ENCODE data around the gene MRTFA.
"Not testable (repeated sequence)": the region's sequence is repeated elsewhere in the genome, so short reads cannot be mapped to it uniquely, and the experiment has no call there.

MRTFA gene

DNA sequence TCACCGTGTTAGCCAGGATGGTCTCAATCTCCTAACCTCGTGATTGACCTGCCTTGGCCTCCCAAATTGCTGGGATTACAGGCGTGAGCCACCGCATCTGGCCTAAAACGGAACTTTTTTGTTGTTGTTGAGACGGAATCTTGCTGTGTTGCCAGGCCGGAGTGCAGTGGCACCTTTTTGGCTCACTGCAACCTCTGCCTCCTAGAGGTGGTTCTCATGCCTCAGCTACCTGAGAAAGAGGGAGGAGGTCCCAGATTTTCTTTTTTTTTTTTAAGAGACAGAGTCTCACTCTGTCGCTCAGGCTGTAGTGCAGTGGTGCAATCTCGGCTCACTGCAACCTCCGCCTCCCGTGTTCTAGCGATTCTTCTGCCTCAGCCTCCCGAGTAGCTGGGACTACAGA lies 34.9 kb upstream of the MRTFA start:
- no peak overlapping the region for H3K4me3 Mint-ChIP-seq
- no peak overlapping the region for H3K27ac Mint-ChIP-seq
- no peaks in the 10 kb centered on the region for H3K27me3 Mint-ChIP-seq (ENCODE audit: low read depth)
- peaks cover 10% of the 10 kb centered on the region for H3K36me3 Mint-ChIP-seq (ENCODE audit: low read depth)
- peaks cover 3% of the 10 kb centered on the region for H3K9me3 Mint-ChIP-seq
- H3K4me1 Mint-ChIP-seq (ENCODE audit: low read depth), result peaks cover 26% of the 10 kb centered on the region

DNA sequence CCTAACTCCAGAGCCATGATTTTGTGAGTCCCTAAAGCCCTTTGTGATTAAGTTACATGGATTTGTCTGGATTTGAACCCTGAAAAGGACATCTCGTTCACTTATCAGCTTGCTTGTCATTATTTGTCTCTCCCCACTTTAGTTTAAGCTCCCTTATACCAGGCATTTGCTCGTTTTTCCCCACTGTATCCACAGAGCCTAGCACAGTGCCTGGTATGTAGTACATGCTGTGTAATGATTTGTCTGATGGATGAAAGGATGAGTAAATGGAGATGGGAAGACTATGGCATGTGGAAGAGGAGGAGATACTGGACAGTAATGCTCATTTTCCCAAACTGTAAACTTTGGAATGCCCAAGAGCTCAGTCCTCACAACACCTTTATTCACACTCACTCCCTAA lies 33.5 kb upstream of the MRTFA start:
- H3K4me1 Mint-ChIP-seq (ENCODE audit: low read depth), result peaks cover 23% of the 10 kb centered on the region
- H3K27ac Mint-ChIP-seq, result peak overlapping the region; percentile 87
- peaks cover 3% of the 10 kb centered on the region for H3K9me3 Mint-ChIP-seq

DNA sequence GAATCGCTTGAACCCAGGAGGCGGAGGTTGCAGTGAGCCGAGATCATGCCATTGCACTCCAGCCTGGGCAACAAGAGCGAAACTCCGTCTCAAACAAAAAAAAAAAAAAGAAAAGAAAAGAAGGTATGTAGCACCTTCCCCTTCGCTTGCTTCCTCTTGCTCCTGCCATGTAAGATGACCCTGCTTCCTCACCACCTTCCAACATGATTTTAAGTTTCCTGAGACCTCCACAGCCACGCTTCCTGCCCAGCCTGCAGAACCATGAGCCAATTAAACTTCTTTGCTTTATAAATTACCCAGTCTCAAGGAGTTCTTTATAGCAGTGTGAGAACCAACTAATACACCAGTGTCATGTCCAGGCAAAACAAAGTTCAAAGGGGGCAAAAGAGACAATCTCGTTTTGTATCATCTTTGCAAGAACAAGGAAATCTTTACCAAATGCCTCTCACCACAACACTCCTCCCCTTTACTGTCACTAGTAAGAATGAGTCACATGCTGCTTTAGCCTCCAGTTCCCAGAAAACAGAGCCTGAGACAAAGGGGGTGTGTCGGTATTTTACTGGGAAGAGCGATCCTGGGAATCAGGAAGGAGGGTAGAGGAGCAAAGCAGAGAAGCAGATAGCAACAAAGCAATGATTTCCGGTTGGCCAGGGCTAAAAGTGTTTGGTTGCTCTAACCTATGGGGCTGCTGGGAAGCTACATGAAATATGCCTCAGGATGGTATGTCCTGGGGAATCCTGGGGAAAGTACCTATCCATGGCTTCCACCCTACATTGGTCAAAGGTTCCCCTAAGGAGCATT lies 32.3 kb upstream of the MRTFA start:
- peaks cover 10% of the 10 kb centered on the region for H3K36me3 Mint-ChIP-seq (ENCODE audit: low read depth)
- H3K27ac Mint-ChIP-seq, result peak overlapping the region; percentile 87
- H3K4me1 Mint-ChIP-seq (ENCODE audit: low read depth), result peaks cover 23% of the 10 kb centered on the region

More for the DNA sequence above, 33.5 kb upstream of the MRTFA start:
- H3K4me3 Mint-ChIP-seq, result no peak overlapping the region
- H3K36me3 Mint-ChIP-seq (ENCODE audit: low read depth), result peaks cover 10% of the 10 kb centered on the region
- H3K27me3 Mint-ChIP-seq (ENCODE audit: low read depth), result no peaks in the 10 kb centered on the region

DNA sequence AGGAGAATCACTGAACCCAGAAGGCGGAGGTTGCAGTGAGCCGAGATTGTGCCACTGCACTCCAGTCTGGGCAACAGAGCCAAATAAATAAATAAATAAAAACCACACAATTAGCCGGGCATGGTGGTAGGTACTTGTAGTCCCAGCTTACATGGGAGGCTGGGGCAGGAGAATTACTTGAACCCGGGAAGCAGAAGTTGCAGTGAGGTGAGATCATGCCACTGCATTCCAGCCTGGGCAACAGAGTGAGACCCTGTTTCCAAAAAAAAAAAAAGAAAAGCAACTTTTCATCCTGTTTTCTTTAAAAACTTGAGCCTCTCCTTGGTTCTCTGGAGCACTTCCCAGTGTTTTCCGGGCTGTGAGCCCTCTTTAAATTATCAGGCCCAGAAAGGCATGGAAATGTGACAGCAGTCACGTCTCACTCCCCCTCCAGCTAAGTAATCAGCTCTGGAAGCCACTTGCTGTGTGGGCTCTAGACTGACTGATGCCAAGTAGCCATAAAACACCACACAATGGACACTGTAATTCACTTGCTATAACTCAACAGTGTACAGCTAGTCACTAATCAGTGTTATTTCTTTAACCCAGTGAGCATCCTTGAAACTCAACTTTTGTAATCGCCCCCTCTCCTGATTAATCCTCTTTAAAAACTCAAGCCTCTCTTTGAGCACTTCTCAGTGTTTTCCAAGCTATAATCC lies 29.8 kb upstream of the MRTFA start:
- H3K27ac Mint-ChIP-seq, result no peak overlapping the region

More for the DNA sequence above, 32.3 kb upstream of the MRTFA start:
- peak overlapping the region; percentile 56 for H3K4me3 Mint-ChIP-seq
- H3K9me3 Mint-ChIP-seq, result peaks cover 3% of the 10 kb centered on the region
- H3K27me3 Mint-ChIP-seq (ENCODE audit: low read depth), result no peaks in the 10 kb centered on the region

DNA sequence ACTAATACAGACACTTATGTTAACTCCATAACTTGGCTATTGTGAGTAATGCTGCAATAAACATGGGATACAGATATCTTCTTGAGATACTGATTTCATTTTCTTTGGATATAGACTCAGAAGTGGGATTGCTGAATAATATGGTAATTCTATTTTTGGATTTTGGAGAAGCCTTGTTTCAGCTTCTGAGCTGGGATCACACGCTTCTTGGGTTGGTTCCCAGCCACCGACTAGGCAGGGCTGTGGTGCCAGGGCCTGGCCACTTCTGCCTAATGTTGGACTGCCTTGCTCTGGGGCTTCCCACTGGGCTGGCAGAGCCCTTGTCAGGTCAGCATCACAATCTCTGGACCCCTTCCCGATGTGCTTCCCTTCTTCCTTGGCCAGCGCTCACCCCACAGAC lies 28.8 kb upstream of the MRTFA start:
- peaks cover 10% of the 10 kb centered on the region for H3K36me3 Mint-ChIP-seq (ENCODE audit: low read depth)
- H3K4me3 Mint-ChIP-seq, result no peak overlapping the region
- H3K4me1 Mint-ChIP-seq (ENCODE audit: low read depth), result peaks cover 22% of the 10 kb centered on the region
- H3K9me3 Mint-ChIP-seq, result peaks cover 3% of the 10 kb centered on the region
- no peaks in the 10 kb centered on the region for H3K27me3 Mint-ChIP-seq (ENCODE audit: low read depth)
- H3K27ac Mint-ChIP-seq, result no peak overlapping the region

More for the DNA sequence above, 29.8 kb upstream of the MRTFA start:
- Mint-ChIP-seq H3K27me3 (ENCODE audit: low read depth) (no peaks in the 10 kb centered on the region), H3K4me1 (ENCODE audit: low read depth) (peaks cover 22% of the 10 kb centered on the region), H3K36me3 (ENCODE audit: low read depth) (peaks cover 10% of the 10 kb centered on the region), H3K9me3 (peaks cover 3% of the 10 kb centered on the region), H3K4me3 (no peak overlapping the region)

DNA sequence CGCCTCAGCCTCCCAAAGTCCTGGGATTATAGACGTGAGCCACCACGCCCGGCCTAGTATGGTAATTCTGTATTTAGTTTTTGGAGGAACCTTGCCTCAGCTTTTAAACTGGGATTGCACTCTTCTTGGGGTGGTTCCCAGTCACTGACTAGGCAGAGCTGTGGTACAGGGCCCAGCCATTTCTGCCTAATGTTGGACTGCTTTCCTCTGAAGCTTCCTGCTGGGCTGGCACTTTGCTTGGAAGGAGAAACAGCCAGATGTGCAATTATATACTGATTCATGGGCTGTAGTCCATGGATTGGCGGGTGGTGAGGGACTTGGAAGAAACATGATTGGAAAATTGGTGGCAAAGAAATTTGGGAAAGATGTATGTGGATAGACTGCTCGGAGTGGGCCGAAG lies 25.2 kb upstream of the MRTFA start:
- Mint-ChIP-seq H3K4me1 (ENCODE audit: low read depth) (no peaks in the 10 kb centered on the region), H3K9me3 (no peaks in the 10 kb centered on the region), H3K27ac (no peak overlapping the region), H3K36me3 (ENCODE audit: low read depth) (no peaks in the 10 kb centered on the region), H3K27me3 (ENCODE audit: low read depth) (no peaks in the 10 kb centered on the region), H3K4me3 (no peak overlapping the region)

DNA sequence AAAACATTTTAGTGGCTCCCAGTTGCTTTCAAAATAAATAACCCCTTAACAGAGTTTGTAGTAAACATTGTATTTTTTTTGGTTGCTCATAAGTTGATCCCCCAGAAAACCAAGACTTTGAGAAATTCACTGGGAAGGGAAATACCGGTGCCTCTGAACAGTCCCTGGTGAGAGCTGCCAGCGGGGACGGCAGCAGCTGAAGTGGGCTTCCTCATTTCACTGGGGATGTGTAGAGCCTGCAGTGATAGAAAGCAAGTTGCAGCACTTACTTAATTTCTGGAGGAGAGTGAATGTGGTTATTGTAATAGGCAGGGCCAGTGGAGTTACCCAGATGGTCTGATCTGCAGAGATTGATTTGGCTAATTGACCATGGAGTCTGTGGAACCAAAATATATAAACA lies 24.2 kb upstream of the MRTFA start:
- Mint-ChIP-seq H3K27me3 (ENCODE audit: low read depth) (no peaks in the 10 kb centered on the region), H3K4me3 (no peak overlapping the region), H3K9me3 (no peaks in the 10 kb centered on the region), H3K4me1 (ENCODE audit: low read depth) (no peaks in the 10 kb centered on the region), H3K27ac (no peak overlapping the region), H3K36me3 (ENCODE audit: low read depth) (no peaks in the 10 kb centered on the region)

DNA sequence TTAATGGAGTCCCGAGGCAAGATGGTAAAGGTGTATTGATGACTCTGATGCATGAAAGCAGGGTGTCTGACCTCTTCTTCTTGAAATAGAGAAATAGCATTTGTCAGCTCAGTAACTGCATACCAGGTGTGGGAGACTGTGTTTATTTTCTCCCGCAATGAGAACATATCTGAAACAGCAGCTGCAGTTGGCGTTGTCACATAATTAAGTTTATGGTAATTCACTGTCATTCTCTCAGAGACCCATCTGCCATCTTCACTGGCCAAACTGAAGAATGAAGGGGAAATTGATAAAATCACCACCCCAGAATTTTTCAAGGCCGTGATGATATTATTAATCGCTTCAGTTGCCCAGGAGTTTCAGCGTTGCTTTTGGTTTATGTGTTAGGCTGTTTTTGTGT lies 22.6 kb upstream of the MRTFA start:
- Mint-ChIP-seq H3K4me3 (no peak overlapping the region), H3K36me3 (ENCODE audit: low read depth) (no peaks in the 10 kb centered on the region), H3K27me3 (ENCODE audit: low read depth) (no peaks in the 10 kb centered on the region), H3K4me1 (ENCODE audit: low read depth) (no peaks in the 10 kb centered on the region), H3K9me3 (no peaks in the 10 kb centered on the region), H3K27ac (no peak overlapping the region)

DNA sequence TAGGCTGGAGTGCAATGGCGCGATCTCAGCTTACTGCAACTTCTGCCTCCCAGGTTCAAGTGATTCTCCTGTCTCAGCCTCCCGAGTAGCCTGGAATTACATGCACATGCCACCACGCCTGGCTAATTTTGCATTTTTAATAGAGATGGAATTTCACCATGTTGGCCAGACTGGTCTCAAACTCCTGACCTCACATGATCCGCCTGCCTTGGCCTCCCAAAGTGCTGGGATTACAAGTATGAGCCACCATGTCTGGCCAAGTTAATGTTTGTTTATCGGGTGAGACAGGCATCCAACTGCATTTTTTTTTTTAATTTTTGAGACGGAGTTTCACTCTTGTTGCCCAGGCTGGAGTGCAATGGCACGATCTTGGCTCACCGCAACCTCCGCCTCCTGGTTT lies 20.1 kb upstream of the MRTFA start:
- not testable (repeated sequence) for H3K27ac Mint-ChIP-seq; H3K9me3 Mint-ChIP-seq; H3K36me3 Mint-ChIP-seq (ENCODE audit: low read depth); H3K27me3 Mint-ChIP-seq (ENCODE audit: low read depth); H3K4me3 Mint-ChIP-seq; H3K4me1 Mint-ChIP-seq (ENCODE audit: low read depth)

DNA sequence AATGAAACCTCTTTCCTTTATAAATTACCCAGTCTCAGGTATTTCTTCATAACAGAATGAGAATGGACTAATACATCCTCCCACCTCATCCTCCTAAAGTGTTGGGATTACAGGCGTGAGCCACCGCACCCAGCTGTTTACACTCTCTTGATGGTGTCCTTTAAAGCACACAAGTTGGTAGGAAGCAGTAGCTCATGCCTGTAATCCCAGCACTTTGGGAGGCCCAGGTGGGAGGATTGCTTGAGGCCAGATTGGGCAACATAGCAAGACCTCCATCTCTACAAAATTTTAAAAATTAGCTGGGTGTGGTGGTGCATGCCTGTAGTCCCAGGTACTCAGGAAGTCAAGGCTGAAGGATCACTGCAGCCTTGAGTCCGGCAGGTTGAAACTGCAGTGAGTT lies 19.4 kb upstream of the MRTFA start:
- not testable (repeated sequence) for H3K4me1 Mint-ChIP-seq (ENCODE audit: low read depth); H3K36me3 Mint-ChIP-seq (ENCODE audit: low read depth); H3K27me3 Mint-ChIP-seq (ENCODE audit: low read depth); H3K4me3 Mint-ChIP-seq; H3K9me3 Mint-ChIP-seq; H3K27ac Mint-ChIP-seq

DNA sequence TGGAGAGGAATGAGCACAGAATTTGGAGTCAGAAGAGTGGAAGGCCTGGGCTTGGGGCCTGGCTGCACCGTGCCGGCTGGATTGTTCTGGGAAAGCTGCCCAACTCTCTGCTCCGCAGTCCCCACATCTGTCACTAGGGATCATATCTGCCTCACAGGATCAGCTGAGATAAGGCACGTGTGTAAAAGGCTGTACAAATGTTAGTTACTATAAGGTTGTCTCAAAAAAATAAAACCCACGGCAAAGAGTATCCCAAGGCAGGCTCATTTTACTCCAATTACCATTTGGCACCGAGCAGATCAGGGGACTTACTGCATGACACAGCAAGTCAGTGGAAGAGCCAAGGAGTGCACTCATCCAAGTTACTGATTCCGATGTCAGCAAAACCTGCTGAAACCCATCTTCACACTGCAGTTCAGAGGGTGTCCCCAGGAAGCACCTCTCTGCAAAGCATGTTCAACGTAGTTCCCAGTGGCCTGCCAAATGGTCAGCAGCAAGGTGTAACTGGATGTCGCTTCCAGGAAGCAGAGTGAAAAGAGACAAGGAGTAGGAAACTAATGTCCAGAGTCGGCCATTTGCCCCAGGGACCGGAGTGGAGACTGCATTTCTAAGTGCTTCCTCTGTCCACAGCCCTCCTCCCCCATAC lies 18.1 kb upstream of the MRTFA start:
- H3K9me3 Mint-ChIP-seq, result no peaks in the 10 kb centered on the region
- no peak overlapping the region for H3K27ac Mint-ChIP-seq
- H3K4me3 Mint-ChIP-seq, result no peak overlapping the region
- H3K4me1 Mint-ChIP-seq (ENCODE audit: low read depth), result peaks cover 10% of the 10 kb centered on the region
- H3K36me3 Mint-ChIP-seq (ENCODE audit: low read depth), result no peaks in the 10 kb centered on the region
- H3K27me3 Mint-ChIP-seq (ENCODE audit: low read depth), result no peaks in the 10 kb centered on the region

DNA sequence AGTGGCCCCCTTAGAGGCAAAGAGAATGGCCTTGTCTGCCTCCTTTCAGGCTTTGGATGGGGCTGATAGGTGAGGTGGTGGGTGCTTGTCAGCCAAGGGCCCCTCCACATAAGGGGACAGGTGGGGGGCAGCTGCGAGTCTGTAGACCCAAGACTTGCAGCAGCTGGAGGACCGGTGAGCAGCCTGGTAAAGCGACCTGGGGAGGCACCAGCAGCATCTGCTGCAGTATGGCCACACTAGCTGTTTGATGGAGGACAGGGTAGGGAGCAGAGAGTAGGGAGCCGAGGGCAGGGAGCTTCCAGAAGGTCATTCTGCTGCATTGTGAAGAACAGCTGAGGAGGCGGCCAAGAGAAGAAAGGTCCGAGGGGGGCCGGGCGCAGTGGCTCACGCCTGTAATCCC lies 16.8 kb upstream of the MRTFA start:
- H3K27ac Mint-ChIP-seq, result peak overlapping the region; percentile 29
- H3K4me3 Mint-ChIP-seq, result no peak overlapping the region
- H3K27me3 Mint-ChIP-seq (ENCODE audit: low read depth), result no peaks in the 10 kb centered on the region
- peaks cover 10% of the 10 kb centered on the region for H3K4me1 Mint-ChIP-seq (ENCODE audit: low read depth)
- H3K36me3 Mint-ChIP-seq (ENCODE audit: low read depth), result no peaks in the 10 kb centered on the region
- H3K9me3 Mint-ChIP-seq, result no peaks in the 10 kb centered on the region

DNA sequence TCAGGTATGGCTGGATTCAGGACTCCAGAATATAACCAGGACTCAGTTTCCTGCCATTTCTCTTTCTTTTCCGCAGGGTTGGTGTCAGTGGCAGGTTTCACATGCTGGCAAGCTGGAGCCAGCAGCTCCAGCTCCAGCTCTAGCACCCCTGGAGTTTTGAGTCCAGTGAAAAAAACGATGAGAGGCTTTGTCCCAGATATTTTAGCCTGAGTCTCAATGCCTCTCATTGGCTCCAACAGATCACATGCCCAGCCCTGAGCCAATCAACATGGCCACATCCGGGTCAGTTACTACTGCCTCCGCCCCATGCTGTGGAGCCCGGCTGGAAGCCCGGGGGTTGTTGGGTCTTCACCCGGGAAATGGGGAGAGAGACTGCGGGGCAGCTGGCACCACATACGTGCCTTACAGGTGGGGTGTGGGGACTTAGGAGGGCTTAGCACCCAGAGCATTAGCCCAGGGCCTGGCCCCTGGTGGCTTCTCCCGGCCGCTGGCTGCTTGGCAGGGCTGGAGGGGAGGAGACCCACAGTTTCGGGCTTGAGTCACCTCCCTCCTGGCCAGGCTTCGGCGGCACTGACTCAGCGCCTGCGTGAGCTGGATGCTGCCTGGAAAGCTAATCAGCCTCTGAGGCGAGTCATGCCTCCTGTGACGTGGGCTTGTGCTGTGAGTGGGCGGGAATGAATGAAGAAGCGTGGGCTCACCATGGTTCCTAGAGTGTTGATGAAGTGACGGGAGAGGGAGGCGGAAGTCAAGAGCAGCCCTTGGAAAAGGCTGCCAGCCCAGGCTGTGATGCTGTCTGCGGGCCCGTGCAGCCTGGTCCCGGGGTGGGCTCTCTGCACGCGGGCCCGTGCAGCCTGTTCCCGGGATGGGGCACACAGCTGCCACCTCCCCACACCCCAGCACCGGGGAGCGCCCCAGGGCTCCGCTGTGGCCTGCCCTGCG lies 15.3 kb upstream of the MRTFA start:
- Mint-ChIP-seq H3K27me3 (ENCODE audit: low read depth) (no peaks in the 10 kb centered on the region), H3K4me1 (ENCODE audit: low read depth) (peaks cover 16% of the 10 kb centered on the region), H3K9me3 (no peaks in the 10 kb centered on the region), H3K36me3 (ENCODE audit: low read depth) (no peaks in the 10 kb centered on the region), H3K4me3 (peak overlapping the region; percentile 73), H3K27ac (peak overlapping the region; percentile 76)

DNA sequence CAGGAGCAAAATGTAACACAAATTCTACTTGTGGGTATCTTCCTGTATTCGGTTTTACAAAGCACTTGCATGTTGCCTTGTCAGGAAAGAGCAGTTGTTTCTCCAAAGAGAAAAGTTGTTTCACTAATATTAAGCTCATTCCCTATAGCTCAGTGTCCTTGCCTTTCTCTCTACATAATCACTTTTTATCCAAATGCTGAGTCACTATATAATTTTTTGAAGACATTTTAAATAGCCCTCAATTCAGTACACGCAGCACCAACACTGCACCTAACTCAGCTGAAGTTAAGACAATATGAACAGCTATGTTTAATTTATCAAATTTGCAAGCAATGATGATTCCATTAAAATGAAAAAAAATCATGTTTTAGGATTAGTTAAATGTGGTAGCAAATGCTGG lies 14.5 kb upstream of the MRTFA start:
- Mint-ChIP-seq H3K9me3 (no peaks in the 10 kb centered on the region), H3K4me1 (ENCODE audit: low read depth) (peaks cover 20% of the 10 kb centered on the region), H3K27me3 (ENCODE audit: low read depth) (no peaks in the 10 kb centered on the region), H3K27ac (peak overlapping the region; percentile 52), H3K4me3 (no peak overlapping the region), H3K36me3 (ENCODE audit: low read depth) (no peaks in the 10 kb centered on the region)
